Thyroid gland (tissue), 4 donors: ENCODE results near the gene CLN6. TPM values are rescaled to one million over a fixed set of nuclear protein-coding genes. Genes with fewer than 3 reads are reported as not detected.
"Not testable (repeated sequence)": the region's sequence is repeated elsewhere in the genome, so short reads cannot be mapped to it uniquely, and the experiment has no call there.

ENCODE experiments used
- DNase-seq, 2 donors: peaks; one replicate each; pipeline ENCODE4 v3.0.0-alpha.2; 2019
- H3K27ac ChIP-seq, 3 donors: fragments of 200-600 bp; sonication (generic); 1 replicate in 2 of 3; 2 replicates in 1 of 3; pipeline ENCODE4 v1.5.1; 2016 to 2019; ENCODE audit warnings: mild to moderate bottlenecking in 1 of 3, moderate library complexity in 1 of 3
- H3K27me3 ChIP-seq: fragments of 200-600 bp; sonication (generic); one replicate; pipeline ENCODE4 v1.5.1; 2019
- H3K36me3 ChIP-seq, 2 donors: fragments of 200-600 bp; sonication (generic); one replicate each; pipeline ENCODE4 v1.5.1; 2016 to 2019
- H3K4me1 ChIP-seq, 2 donors: fragments of 200-600 bp; sonication (generic); one replicate each; pipeline ENCODE4 v1.5.1; 2017 to 2019
- H3K4me3 ChIP-seq, 3 donors: fragments of 200-600 bp; sonication (generic); replicated peaks in 1 of 3; 1 replicate in 2 of 3; 2 replicates in 1 of 3; pipeline ENCODE4 v1.5.1; 2016; ENCODE audit warnings: mild to moderate bottlenecking in 1 of 3
- H3K9me3 ChIP-seq: fragments of 200-600 bp; sonication (generic); one replicate; pipeline ENCODE4 v1.5.1; 2017
- POLR2A ChIP-seq, 2 donors: fragments of 450-650 bp; IDR thresholded peaks; one replicate each; pipeline ENCODE4 v1.6.1; 2017; ENCODE audit warnings: antibody characterized with exemption in 2 of 2, mild to moderate bottlenecking in 2 of 2, moderate library complexity in 1 of 2
- WGBS, 2 donors: methylation state at CpG; one replicate each; pipeline ENCODE4 v1.1.5; 2017; 5-methylcytosine and 5-hydroxymethylcytosine counted together
- intact Hi-C: fragments of 100-400 bp; cut with DNase I; formaldehyde crosslinking; loops from one replicate; pipeline ENCODE4 v1.15.1; 2023
- total RNA-seq, 4 donors: library from RNA; depleted of rRNA; stranded (reverse); fragments of >200 nt; gene quantifications; one replicate each; pipeline ENCODE4 v1.2.3, GENCODE V29; 2016
- TF ChIP-seq, protein P1 (sequence below), 6 experiments: fragments of 200-600 bp in 3 of 6; fragments of 450-650 bp in 3 of 6; sonication (generic) in 3 of 6; IDR thresholded peaks; one replicate each; pipeline ENCODE4 v1.5.1; 2016 to 2019; ENCODE audit warnings: antibody characterized with exemption in 6 of 6, mild to moderate bottlenecking in 2 of 6, inconsistent platforms in 1 of 6, moderate library complexity in 1 of 6

The CLN6 gene
- total RNA-seq, 4 donors from 2014 or later = 24.8 to 34.3 (median 32.4) TPM

- 97 to 99% methylated on average over 4 of the region's 4 CpGs for WGBS, 2 donors
- no peak for DNase-seq
- intact Hi-C loops = no loop called here
- Histone ChIP-seq H3K9me3 (no peaks in the 10 kb centered on the region), H3K36me3 (peaks cover 6 to 33% of the 10 kb centered on the region in 2 donors), H3K27ac (no peak overlapping the region), H3K4me1 (no peaks in the 10 kb centered on the region), H3K4me3 (no peak overlapping the region), H3K27me3 (no peaks in the 10 kb centered on the region)
- TF ChIP-seq POLR2A (IDR thresholded peaks at IDR 0.05) = no peak
- TF ChIP-seq, protein P1, sequence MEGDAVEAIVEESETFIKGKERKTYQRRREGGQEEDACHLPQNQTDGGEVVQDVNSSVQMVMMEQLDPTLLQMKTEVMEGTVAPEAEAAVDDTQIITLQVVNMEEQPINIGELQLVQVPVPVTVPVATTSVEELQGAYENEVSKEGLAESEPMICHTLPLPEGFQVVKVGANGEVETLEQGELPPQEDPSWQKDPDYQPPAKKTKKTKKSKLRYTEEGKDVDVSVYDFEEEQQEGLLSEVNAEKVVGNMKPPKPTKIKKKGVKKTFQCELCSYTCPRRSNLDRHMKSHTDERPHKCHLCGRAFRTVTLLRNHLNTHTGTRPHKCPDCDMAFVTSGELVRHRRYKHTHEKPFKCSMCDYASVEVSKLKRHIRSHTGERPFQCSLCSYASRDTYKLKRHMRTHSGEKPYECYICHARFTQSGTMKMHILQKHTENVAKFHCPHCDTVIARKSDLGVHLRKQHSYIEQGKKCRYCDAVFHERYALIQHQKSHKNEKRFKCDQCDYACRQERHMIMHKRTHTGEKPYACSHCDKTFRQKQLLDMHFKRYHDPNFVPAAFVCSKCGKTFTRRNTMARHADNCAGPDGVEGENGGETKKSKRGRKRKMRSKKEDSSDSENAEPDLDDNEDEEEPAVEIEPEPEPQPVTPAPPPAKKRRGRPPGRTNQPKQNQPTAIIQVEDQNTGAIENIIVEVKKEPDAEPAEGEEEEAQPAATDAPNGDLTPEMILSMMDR (IDR thresholded peaks at IDR 0.05) = no peak
Observed at GRCh38 chr15:68173119-68173518, 56.4 kb downstream of the CLN6 start.

DNA sequence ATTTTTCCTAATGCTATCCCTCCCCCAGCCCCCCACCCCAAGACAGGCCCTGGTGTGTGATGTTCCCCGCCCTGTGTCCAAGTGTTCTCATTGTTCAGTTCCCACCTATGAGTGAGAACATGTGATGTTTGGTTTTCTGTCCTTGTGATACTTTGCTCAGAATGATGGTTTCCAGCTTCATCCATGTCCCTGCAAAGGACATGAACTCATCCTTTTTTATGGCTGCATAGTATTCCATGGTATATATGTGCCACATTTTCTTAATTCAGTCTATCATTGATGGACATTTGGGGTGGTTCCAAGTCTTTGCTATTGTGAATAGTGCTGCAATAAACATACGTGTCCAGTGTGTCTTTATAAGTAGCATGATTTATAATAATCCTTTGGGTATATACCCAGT is 57.5 kb downstream of the CLN6 start:
- H3K4me3 ChIP-seq, H3K9me3 ChIP-seq, DNase-seq, H3K27me3 ChIP-seq, H3K4me1 ChIP-seq, intact Hi-C loops, H3K27ac ChIP-seq: not testable (repeated sequence)
- 75 to 96% methylated on average over 2 of the region's 2 CpGs for WGBS, 2 donors
- H3K36me3 ChIP-seq = peaks cover 6 to 25% of the 10 kb centered on the region in 2 donors

GRCh38 chr15:68166847-68167246 is 62.7 kb downstream of the CLN6 start:
- no peak overlapping the region for H3K4me3 ChIP-seq
- TF ChIP-seq, protein P1 (IDR thresholded peaks at IDR 0.05) = no peak
- no peak for TF ChIP-seq POLR2A (IDR thresholded peaks at IDR 0.05)
- H3K9me3 ChIP-seq = no peaks in the 10 kb centered on the region
- no peaks in the 10 kb centered on the region for H3K4me1 ChIP-seq
- WGBS, 2 donors = 95% methylated on average over 4 of the region's 4 CpGs
- intact Hi-C loops = no loop called here
- peaks cover 0 to 6% of the 10 kb centered on the region in 2 donors for H3K36me3 ChIP-seq
- DNase-seq = no peak
- no peak overlapping the region for H3K27ac ChIP-seq
- H3K27me3 ChIP-seq = no peaks in the 10 kb centered on the region

- H3K27me3 ChIP-seq = no peaks in the 10 kb centered on the region
Observed at GRCh38 chr15:68163191-68163590, 66.3 kb downstream of the CLN6 start.

DNA sequence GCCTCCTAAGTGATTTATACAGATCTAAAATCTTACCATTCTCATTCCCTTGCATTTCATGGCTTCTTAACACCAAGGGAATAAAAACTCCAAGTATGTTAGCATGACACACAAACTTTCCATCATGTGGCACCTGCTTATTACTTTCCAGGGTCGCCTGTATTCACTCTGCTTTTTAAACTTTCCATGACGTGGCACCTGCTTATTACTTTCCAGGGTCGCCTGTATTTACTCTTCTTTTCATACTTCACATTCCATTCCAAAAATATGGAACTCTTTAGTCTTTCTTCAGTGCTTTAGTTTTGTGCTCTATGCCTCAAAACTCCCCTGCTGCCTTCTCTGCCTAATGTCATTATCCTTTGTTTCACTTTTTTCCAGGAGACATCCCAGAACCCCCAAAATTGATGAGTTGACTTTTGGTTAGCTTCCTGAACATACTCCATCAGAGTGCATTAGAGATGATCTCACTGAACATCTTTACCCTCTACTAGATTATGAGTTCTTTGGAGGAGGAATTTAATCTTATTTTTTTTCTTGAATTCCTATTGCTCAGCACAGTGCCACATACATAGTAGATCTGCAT is 71.4 kb downstream of the CLN6 start:
- no peaks in the 10 kb centered on the region for H3K9me3 ChIP-seq
- intact Hi-C loops = loop anchor here (5.0 kb wide), 1 partner anchor 296 kb away; no protein-coding TSS in a partner anchor
- DNase-seq = no peak
- TF ChIP-seq POLR2A (IDR thresholded peaks at IDR 0.05) = peak in 1 of 2 donors; percentile 18
- TF ChIP-seq, protein P1 (IDR thresholded peaks at IDR 0.05) = no peak
- no peaks in the 10 kb centered on the region for H3K27me3 ChIP-seq
- peaks cover 3 to 15% of the 10 kb centered on the region in 2 donors for H3K36me3 ChIP-seq
- no peak overlapping the region for H3K4me3 ChIP-seq
- WGBS, 2 donors = 64 to 81% methylated on average over 3 of the region's 3 CpGs
- peaks cover 0 to 7% of the 10 kb centered on the region in 2 donors for H3K4me1 ChIP-seq
- H3K27ac ChIP-seq = peak overlapping the region; percentile 1 to 52 (median 9)

More at GRCh38 chr15:68163191-68163590, 66.3 kb downstream of the CLN6 start:
- no peaks in the 10 kb centered on the region for H3K9me3 ChIP-seq
- no peak overlapping the region for H3K27ac ChIP-seq
- H3K4me1 ChIP-seq = peaks cover 0 to 6% of the 10 kb centered on the region in 2 donors
- no peak overlapping the region for H3K4me3 ChIP-seq
- intact Hi-C loops = no loop called here
- peaks cover 3 to 12% of the 10 kb centered on the region in 2 donors for H3K36me3 ChIP-seq
- DNase-seq = no peak
- no peak for TF ChIP-seq POLR2A (IDR thresholded peaks at IDR 0.05)
- TF ChIP-seq, protein P1 (IDR thresholded peaks at IDR 0.05) = no peak
